ENCODE results near the gene DIAPH2.

The DIAPH2 gene

DNA sequence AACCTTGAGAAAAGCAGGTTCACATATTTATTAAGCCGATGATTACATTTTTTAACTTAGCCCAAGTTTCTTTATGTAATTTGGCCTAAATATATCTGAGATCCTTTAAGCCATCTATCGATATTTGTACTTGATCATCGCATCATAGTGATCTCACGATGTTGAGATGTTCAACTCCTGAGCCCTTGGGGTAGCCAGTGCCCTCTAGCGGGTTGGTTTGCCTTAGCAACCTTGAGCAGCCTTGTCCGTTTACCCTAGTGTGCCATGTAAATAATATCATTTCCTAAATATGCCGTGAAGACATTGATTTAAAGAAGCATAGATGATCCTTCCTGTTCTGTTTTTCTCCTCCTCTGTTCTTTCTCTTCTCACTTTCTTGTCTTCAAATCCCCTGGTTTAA lies 631.3 kb downstream of the DIAPH2 start:
- no peak for DNase-seq

DNA sequence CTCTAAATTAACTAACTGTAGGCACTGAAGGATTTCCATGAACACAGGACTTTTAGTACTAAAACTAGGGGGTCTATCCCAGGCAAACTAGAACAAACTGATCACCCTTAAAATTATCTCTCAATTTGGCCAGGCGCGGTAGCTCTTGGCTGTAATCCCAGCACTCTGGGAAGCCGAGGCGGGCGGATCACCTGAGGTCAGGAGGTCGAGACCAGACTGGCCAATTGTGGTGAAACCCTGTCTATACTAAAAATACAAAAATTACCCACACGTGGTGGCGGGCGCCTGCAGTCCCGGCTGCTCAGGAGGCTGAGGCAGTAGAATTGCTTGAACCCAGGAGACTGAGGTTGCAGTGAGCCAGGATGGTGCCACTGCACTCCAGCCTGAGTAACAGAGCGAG lies 635.7 kb downstream of the DIAPH2 start:
- DNase-seq = no peak

DNA sequence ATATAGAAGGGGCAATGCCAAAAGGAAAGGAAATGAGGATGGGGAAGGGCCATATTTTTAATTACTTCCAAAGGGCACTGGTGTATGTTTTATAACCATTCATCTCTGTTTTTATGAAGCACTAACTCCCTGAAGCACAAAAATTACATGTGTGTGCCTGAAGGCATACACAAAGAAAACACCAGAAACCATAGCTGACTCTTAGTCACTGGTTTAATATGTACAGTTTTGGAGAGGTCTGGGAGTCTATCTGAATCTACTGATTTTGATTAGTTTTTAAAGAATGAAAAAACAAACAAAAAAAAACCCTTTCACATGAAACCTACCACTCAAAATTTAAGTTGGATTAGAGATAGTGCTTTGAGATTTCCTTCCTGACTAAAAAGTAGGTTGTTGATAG lies 637.8 kb downstream of the DIAPH2 start:
- DNase-seq = no peak

DNA sequence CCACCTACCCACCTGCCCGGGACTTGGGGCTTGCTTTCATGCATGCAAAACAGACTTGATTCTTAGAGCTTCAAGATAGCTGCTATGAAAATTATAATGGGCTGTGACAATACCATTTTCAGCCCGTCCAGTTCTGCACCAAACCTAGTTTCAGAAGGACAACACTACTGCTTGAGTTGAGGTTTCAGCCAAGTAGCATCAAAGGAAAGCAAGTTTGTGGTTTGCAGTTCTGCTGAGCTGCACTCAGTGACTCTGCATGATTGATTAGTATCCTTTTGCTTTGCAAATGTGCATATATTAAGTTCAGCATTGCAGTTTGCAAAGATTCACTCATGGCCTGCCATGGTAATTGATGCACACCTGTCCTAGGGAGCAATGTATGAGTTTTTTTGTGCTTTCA lies 641.8 kb downstream of the DIAPH2 start:
- no peak for DNase-seq

DNA sequence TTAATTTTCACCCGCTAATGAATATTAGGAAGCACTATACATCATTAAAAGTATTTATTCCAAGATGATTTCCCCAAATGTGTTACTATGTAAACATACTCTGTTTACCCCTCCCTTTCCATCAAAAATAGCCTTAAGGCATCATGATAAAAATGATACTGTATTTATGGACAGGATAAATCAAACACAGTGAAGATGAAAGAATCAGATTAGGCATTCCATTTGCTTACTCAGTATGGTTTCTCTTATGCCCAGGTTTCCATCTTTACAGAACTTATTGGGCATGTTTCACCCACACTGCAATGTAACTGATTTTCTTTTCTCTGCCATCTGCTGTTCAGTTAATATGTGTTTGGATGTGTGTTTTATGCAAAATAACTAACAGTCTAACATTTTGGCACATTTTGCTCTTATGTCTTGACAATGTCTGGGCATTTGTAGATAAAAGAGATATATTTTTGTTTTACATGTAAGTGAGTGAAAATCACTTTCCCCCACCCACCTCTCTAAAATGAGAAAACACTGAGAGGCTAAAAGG lies 644.3 kb downstream of the DIAPH2 start:
- no peak for DNase-seq

DNA sequence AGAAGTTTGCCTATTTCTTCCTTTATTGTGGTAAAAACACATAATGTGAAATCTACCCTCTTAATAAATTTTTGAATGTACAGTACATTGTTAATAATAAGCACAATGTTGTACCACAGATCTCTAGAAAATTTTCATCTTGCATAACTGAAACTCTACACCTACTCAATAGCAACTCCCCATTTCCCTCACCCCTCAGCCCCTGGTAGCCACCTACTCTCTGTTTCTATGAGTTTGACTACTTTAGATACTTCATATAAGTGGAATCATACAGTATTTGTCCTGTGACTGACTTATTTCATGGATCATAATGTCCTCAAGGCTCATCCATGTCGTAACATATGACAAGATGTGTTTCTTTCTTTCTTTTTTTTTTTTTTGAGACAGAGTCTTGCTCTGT lies 645.5 kb downstream of the DIAPH2 start:
- peak; percentile 23 to 58 for DNase-seq

DNA sequence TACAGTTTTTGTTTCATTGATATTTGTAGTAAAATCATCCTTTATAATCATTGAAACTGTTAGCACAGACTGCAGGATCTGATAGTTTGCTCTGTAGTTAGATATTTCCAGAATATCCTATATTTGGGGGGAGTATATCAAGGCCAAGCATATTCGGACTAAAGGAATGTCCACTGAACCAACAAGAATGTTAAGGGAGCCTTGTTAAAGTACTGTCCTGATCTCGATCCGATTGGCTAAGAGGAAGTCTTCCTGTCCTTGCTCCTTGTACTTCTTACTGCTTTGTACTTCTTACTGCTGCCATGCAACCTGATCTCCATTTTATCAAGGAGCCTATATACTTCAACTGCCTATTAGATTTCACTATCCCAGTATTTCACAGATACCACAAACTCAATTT lies 648.3 kb downstream of the DIAPH2 start:
- DNase-seq = no peak

DNA sequence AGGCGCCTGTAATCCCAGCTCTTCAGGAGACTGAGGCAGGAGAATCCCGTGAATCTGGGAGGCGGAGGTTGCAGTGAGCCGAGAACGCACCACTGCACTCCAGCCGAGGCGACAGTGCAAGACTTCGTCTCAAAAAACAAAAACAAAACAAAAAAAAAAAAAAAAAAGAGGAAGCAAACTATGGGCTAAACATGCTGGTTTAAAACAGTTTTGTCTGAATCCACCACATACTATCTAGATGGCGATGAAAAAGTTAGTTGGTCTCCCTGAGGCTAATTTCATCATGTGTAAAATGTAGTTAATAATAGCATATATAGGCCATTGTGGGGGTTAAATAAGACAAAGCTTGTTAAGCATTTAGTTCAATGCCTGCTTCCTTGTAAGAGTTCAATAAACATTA lies 650.2 kb downstream of the DIAPH2 start:
- no peak for DNase-seq

DNA sequence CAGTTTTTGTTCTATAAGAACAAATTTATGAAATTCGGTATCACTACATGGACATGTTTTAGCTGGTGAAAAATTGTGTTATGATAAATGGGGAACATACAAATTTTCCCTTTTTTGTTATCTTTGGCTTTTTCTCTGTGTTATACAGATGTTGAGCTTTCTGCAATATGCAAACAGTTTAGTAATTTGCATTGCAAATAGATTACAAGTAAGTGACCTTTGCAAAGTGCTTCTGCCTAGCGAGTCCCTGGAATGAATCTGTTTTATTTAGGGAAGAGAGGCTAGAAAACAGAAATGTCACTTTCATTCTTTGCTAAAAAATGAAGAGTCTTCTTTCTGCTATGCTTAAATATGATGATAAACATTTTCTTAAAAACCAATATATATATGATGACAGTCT lies 660.1 kb downstream of the DIAPH2 start:
- no peak for DNase-seq

DNA sequence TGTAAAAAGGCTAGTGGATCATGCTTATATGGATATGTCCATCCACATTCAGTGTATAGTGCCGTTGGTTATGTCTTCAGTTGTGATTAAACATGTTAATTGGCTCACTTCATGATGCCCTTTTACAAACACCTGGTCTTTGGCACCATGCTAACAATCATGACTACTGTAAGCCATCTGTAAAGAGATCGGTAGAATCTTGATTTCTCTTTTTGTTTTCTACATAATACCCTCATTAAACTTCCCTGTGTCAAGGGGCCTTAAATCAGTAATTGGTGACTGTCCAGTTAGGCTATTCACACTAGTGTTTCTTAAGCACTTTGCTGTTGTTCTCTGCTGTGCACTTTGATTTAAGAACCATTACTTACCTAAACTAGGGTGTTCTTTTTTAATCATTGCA lies 674.3 kb downstream of the DIAPH2 start:
- no peak for DNase-seq

DNA sequence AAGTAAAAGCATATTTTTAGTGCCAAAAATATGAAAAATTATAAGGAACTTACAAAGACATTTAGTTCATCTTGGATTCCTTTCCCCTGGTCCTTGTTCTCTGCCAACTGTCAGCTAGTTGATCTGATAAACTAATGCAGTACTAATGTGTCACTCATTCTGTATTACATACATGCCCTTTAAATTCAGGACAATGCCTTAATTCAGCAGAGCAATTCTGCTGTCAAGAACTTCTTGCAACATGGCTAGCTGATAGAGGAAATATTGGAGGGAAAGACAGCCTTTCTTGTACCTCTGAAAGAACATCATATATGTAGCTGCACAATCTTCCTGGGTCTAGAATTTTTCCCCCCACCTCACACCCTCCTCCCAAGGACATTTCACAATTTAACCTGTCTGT lies 679.2 kb downstream of the DIAPH2 start:
- DNase-seq = no peak

DNA sequence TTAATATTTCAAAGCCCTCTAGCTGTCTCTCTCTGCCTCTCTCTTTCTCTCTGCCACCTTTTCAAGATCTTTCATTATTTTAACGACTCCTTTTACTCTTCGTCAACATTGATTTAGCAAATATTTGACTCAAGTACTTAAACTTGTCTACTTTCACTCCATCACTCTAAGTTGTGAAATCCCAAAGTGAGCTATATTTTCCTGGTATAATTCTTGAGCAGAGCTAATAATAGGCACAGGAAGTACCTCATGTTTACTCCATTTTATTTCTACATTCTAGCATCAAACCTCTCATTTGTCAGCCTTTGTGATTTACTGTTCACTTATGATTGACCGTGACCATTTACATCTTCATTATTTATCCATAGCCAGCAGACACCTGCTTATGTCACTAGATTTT lies 681.6 kb downstream of the DIAPH2 start:
- no peak for DNase-seq

DNA sequence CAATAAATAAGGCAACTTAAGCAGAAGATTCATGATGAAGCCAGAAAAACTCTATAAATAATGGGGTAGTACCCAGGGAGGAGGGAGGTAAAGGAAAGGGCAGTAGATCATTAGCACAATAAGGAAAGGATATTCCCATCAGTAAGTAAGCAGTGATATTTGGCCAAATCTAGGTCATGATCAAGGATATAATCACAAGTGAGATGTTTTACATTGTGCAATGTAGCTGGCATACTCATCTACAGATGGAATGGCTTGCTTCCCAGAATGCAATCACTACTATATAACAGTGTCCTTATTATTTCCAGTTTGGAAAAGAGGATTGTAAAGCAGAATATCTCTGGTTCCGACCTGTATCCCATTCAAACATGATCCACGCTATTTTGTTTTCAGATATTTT lies 682.5 kb downstream of the DIAPH2 start:
- no peak for DNase-seq

DNA sequence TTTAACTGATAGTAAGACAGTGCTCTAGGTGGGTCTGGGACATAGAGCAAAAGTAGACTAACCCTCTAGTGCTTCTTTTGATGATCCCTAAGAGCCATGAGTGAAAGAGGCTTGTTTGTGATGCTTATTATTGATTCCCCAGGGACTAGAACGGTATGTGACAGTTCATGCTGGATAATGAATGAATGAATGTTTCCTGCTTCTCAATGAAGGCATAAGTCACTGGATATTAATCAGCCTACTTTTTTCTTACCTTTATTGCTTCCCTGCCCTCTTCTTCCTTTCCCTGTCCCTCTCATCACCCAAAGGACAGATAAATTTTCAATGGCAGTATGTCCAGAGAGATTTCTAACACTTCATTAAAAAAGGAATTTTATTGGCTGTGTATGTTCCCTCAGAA lies 685.3 kb downstream of the DIAPH2 start:
- no peak for DNase-seq

DNA sequence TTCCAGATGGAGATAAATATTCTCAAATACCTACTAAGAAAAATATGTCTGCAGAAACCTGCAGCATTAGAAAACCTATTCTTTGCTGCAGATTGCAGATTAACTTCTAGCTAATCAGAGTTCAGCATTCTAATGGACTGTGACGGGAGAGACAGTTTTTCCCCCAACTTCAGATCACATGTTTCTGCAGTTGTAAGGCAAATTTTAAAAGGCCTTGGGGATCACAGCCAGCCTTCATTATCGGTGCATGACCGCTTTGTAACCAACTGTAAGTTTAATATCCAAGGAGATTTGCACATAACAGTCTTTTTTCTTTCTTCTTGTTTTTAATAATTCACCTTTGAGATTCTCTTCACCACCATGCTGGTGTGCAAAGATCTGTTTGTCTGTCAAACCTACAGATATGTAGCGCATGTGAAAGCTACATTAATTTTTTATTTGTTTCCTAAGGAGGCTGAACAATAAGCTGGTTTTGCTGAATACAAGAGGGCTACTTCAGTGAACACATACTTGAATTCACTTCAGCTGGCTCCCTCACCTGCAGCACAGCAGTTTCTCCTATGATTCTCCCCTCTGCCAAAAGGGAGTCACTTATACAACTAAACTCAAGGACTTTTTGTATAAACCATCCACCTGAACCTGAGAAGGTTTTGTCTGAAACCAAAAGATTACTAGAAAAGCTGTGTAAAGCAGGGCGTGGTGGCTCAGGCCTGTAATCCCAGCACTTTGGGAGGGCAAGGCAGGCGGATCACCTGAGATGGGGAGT lies 687.5 kb downstream of the DIAPH2 start:
- no peak for DNase-seq

DNA sequence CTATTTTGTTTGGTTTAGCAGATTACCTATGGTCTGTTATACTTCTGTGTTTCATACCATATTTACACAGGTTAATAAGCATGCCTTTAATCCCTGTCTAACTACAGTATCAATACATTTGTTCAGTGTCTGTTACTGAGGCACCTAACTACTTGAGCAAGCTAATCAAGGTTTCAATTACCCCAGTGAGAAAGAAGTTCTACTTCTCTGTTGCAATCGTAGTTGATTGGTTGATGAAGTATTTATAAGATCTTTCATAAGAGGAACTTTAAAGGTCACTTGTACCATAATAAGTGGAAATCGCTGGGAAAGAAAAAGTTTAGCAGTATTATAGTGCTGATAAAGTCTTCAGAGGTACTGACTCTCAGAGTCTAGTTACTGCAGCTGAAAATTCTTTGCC lies 689.6 kb downstream of the DIAPH2 start:
- DNase-seq = no peak

DNA sequence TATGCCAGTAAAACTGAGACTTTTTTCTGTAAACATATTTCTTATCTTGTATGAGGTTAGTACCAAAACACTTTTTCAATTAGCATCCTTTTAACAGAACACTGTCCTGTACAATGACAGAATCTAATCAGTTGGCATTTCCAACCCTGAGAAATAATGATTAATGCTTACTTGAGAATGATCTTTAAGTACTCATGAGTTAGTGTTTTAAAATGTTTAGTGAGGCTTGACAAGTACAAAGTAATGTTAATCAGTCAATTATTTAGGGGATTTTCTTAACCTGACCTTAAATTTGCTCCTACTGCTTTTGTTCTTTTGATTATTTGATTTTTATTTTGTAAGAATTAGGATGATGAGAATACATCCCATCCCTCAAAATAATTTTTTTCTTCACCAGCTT lies 695.6 kb downstream of the DIAPH2 start:
- no peak for DNase-seq

DNA sequence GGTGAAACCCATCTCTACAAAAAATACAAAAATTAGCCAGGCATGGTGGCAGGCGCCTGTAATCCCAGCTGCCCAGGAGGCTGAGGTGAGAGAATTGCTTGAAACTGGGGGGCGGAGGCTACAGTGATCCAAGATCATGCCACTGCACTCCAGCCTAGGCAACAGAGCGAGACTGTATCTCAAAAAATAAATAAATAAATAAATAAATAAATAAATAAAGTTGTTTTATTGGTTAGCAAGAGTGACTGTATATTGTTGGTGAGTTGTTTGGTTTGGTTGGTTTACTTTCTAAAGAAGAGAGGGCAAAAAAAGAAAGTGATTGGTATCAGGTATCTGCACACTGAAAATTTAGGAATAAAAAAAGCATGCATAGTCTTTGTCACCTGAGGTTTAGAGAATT lies 700.0 kb downstream of the DIAPH2 start:
- DNase-seq = no peak

DNA sequence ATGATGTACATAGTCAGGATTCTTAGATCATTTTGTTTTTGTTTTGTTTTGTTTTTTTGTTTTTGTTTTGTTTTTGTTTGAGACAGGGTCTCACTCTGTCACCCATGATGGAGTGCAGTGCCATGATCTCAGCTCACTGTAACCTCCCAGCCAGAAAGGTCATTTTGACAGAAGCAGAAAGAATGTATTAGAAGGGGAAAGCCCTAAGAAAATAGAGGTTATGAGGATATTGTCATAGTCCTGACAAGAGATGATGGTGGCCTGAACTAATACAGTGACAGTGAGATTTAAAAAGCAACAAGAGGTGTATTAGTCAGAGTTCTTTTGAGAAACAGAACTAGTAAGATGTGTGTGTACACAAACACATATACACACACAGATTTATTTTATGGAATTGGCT lies 702.4 kb downstream of the DIAPH2 start:
- no peak for DNase-seq

DNA sequence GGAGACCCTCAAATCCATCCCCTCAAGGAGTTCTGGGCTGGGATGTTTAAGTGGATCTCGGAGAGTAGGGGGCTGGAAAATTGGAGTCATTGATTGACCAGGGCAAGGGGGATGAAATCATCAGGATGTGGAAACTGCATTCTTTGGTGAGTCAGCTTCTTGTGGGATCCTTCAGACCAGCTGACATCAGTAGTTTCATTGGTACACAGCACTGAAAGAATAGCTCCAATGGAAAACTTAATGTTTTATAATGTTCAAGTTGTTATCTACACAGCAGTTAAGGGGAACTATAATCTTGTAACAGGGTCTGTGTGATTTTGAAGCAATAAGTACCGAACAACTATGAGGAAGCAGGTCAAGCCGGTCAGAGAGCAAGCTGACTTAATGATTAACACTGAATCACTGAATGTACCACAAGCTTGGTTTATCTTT lies 705.1 kb downstream of the DIAPH2 start:
- peak; percentile 43 to 65 for DNase-seq

DNA sequence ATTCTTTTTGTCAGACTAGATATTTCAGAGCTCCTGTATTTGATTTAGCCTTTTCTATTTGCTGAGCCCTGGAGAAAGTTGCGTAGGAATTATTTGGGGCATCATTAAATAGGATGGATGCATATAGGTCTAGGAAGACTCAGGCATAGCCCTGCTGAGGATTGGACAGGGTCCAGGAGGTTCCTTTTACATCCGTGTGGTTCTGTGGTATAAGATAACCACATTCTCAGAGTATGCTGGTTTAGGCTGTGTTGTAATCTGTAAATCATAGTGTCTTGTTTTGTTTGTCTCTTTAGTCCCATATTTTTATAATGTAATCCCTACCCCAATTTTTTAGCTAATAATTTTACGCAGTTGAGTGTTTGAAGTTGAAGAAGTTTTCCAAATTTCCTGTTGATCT lies 712.7 kb downstream of the DIAPH2 start:
- no peak for DNase-seq

DNA sequence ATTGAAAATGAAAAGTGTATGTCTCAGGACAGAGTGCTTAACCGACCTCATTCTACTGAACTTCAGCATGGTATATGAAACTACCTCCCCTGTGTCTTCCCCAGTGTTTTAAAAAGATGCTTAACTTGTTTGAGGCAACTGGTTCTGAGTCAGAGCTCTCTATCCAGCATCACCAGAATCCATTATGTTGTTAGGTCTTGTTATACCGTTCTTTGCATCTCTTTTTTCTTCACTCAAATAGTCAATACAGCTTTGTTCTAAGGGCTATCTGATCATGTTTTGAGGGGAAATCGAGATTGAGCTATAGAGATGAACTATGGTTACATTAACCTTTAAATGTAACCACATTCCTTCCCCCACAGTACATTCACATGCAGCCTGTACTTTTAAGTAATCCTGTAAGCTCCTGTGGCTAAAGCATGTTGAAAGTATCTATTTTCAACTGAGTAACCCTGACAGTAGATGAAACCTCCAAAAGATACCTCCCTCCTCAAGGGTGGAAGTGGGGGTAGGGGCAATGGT lies 713.4 kb downstream of the DIAPH2 start:
- DNase-seq = no peak

DNA sequence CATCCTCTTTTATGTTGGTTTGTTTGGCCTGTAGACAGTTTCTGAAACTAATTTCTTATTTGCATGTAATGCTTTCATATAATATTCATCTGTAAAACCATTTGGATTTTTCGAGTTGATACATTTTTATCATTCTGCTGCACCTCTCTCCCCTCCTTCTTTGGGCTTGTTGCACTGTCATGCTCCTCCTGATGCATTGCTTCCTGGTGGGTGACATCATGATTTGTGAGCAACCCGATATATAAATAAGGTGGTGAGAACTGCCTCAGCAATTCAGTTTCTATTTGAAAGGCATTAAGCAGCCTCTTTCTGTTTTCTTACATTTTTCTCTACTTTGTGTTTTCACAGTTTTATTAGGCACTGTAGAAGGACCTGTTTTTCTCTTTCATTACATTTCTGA lies 714.8 kb downstream of the DIAPH2 start:
- peak; percentile 7 to 44 for DNase-seq

DNA sequence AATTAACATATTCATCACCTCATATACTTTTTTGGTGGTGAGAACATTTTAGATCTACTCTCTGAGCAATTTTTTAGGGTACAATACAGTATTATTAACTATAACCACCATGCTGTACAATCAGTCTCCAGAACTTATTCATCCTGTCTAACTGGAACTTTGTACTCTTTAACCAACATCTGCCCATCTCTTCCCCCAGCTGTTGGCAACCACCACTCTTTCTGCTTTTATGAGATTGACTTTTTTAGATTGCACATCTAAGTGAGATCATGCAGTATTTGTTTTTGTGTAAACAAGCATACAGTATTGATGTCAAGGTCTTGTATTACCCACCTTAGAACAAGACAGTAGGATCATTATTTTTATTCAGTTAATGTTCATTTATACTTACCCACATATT lies 715.9 kb downstream of the DIAPH2 start:
- DNase-seq = no peak

DNA sequence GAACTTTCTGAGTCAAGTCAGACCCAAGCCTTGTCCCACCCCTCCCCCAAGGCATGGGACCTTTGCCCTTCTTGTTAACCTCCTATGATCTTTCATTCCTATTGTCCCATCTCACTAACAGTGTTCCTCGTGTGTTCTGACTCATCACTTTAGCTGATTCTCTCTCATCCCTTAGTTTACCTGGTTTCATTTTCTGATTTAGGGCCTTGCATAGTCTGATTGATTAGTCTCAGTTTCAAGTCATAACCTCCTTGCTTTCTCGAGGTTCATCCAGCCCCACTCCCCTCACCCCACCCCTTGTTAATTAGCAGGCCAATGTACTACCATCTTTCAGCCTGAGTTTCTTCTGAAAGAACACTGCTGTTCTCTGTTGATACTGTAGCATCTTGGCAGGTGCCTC lies 716.5 kb downstream of the DIAPH2 start:
- DNase-seq = no peak
